DOHH2 (cell line): Measurements from ENCODE around the gene PCP2.
A peak's percentile ranks its signal among the peaks of the same experiment; 100 is the strongest.

ENCODE experiments used
- H3F3A ChIP-seq: fragments of 200-600 bp; sonication (generic), shearing (Covaris generic); 2 replicates; pipeline ENCODE4 v1.6.0; 2016; ENCODE audit warnings: antibody characterized with exemption, mild to moderate bottlenecking; ENCODE audit not compliant: control insufficient read depth, insufficient read depth
- H3K27ac ChIP-seq: fragments of 200-600 bp; sonication (generic); 2 replicates; pipeline ENCODE4 v1.5.1; 2014; ENCODE audit warnings: low read depth, mild to moderate bottlenecking, low read length, moderate library complexity
- H3K27me3 ChIP-seq: fragments of 200-600 bp; sonication (generic); 2 replicates; pipeline ENCODE4 v1.6.1; 2014; ENCODE audit warnings: mild to moderate bottlenecking, low read length, mixed read lengths; ENCODE audit not compliant: control insufficient read depth
- H3K36me3 ChIP-seq: fragments of 200-600 bp; sonication (generic); 2 replicates; pipeline ENCODE4 v1.6.1; 2014; ENCODE audit warnings: mild to moderate bottlenecking, low read length, moderate library complexity, mixed read lengths; ENCODE audit not compliant: control insufficient read depth
- H3K4me1 ChIP-seq: fragments of 200-600 bp; sonication (generic); 2 replicates; pipeline ENCODE4 v1.6.1; 2014; ENCODE audit warnings: mild to moderate bottlenecking, low read length, mixed read lengths; ENCODE audit not compliant: control insufficient read depth
- H3K4me2 ChIP-seq: fragments of 200-600 bp; sonication (generic); 2 replicates; pipeline ENCODE4 v1.6.0; 2014; ENCODE audit warnings: mild to moderate bottlenecking, low read length, moderate library complexity
- H3K4me3 ChIP-seq: fragments of 200-600 bp; sonication (generic); 2 replicates; pipeline ENCODE4 v1.5.1; 2014; ENCODE audit warnings: mild to moderate bottlenecking, low read length, mixed read lengths
- H3K79me2 ChIP-seq: fragments of 200-600 bp; sonication (generic); 2 replicates; pipeline ENCODE4 v1.6.1; 2014; ENCODE audit warnings: mild to moderate bottlenecking, low read length, mixed read lengths; ENCODE audit not compliant: control insufficient read depth
- H3K9me2 ChIP-seq: fragments of 200-600 bp; sonication (generic); replicated peaks from 2 replicates; pipeline ENCODE4 v1.6.1; 2014; ENCODE audit warnings: mild to moderate bottlenecking, low read length, mixed read lengths; ENCODE audit not compliant: control insufficient read depth
- H3K9me3 ChIP-seq: fragments of 200-600 bp; sonication (generic); 2 replicates; pipeline ENCODE4 v1.6.1; 2014; ENCODE audit warnings: antibody characterized with exemption, low read length, mixed read lengths; ENCODE audit not compliant: control insufficient read depth, insufficient read depth
- H4K20me1 ChIP-seq: fragments of 200-600 bp; sonication (generic); 2 replicates; pipeline ENCODE4 v1.6.0; 2014; ENCODE audit warnings: low read depth, mild to moderate bottlenecking, antibody characterized with exemption, low read length, moderate library complexity; ENCODE audit not compliant: control insufficient read depth, insufficient read depth
- CTCF ChIP-seq: fragments of 200-600 bp; sonication (generic); IDR thresholded peaks from one replicate; pipeline ENCODE4 v1.5.1; 2014; ENCODE audit warnings: antibody characterized with exemption, mild to moderate bottlenecking, low read depth, low read length; ENCODE audit not compliant: poor library complexity, severe bottlenecking
- EZH2phosphoT487 ChIP-seq: fragments of 200-600 bp; sonication (generic); IDR thresholded peaks from 2 replicates; pipeline ENCODE4 v1.6.1; 2017; ENCODE audit warnings: borderline replicate concordance, mild to moderate bottlenecking, antibody characterized with exemption, low read length, moderate library complexity, mixed read lengths

PCP2 gene

GRCh38 chr19:7646426-7646700 is 12.8 kb upstream of the PCP2 start:
- Histone ChIP-seq H3K9me3 (no peaks in the 10 kb centered on the region), H3F3A (0 out of 2 replicates have a peak, but pooled peaks cover 3% of the 10 kb centered on the region), H3K79me2 (no peaks in the 10 kb centered on the region), H3K36me3 (peaks cover 3% of the 10 kb centered on the region; the same call in 1 of the 2 replicates), H3K4me1 (peaks cover 40% of the 10 kb centered on the region), H3K27ac (no peak overlapping the region), H3K9me2 (no peaks in the 10 kb centered on the region), H4K20me1 (no peaks in the 10 kb centered on the region), H3K4me2 (no peak overlapping the region), H3K27me3 (no peaks in the 10 kb centered on the region), H3K4me3 (no peak overlapping the region)
- TF ChIP-seq EZH2phosphoT487 = no peak
- no peak for TF ChIP-seq CTCF

- 0 out of 2 replicates have a peak, but pooled peaks cover 3% of the 10 kb centered on the region for H3F3A ChIP-seq
- no peaks in the 10 kb centered on the region for H3K9me2 ChIP-seq
- 0 out of 2 replicates have a peak overlapping the region, but pooled peaks have one; percentile 12 for H3K27ac ChIP-seq
- no peaks in the 10 kb centered on the region for H3K9me3 ChIP-seq
- H3K36me3 ChIP-seq = peaks cover 3% of the 10 kb centered on the region; the same call in 1 of the 2 replicates
- H3K27me3 ChIP-seq = no peaks in the 10 kb centered on the region
- H3K79me2 ChIP-seq = no peaks in the 10 kb centered on the region
- no peak overlapping the region for H3K4me3 ChIP-seq
- H3K4me2 ChIP-seq = no peak overlapping the region; the same call in 1 of the 2 replicates
- no peaks in the 10 kb centered on the region for H4K20me1 ChIP-seq
- H3K4me1 ChIP-seq = peaks cover 40% of the 10 kb centered on the region
- TF ChIP-seq CTCF (no peak), EZH2phosphoT487 (no peak)
These were observed 12.3 kb upstream of the PCP2 start for GRCh38 chr19:7645656-7646425.

GRCh38 chr19:7645163-7645562 is 11.6 kb upstream of the PCP2 start:
- Histone ChIP-seq H3K9me3 (no peaks in the 10 kb centered on the region; the same call in 1 of the 2 replicates), H4K20me1 (no peaks in the 10 kb centered on the region), H3K79me2 (no peaks in the 10 kb centered on the region), H3K27ac (no peak overlapping the region), H3F3A (0 out of 2 replicates have a peak, but pooled peaks cover 3% of the 10 kb centered on the region), H3K36me3 (peaks cover 7% of the 10 kb centered on the region; the same call in 1 of the 2 replicates), H3K9me2 (no peaks in the 10 kb centered on the region), H3K4me1 (peaks cover 38% of the 10 kb centered on the region), H3K27me3 (no peaks in the 10 kb centered on the region), H3K4me3 (no peak overlapping the region), H3K4me2 (no peak overlapping the region; the same call in 1 of the 2 replicates)
- TF ChIP-seq CTCF = no peak
- no peak for TF ChIP-seq EZH2phosphoT487
